PC-9 (cell line): Measurements from ENCODE around the gene SOAT2. TPM values are rescaled to one million over a fixed set of nuclear protein-coding genes. Genes with fewer than 3 reads are reported as not detected.
A peak's percentile ranks its signal among the peaks of the same experiment; 100 is the strongest.

ENCODE experiments used
- BruUV-seq: library from RNA; stranded (reverse); fragments of 400-500 nt; replicated peaks from 2 replicates; lab custom pipeline; 2021; lab: Mats Ljungman, UMichigan
- CTCF ChIA-PET: fragments of 300-600 bp; sonication (Branson Sonifier 250); formaldehyde crosslinking; loops from one replicate; lab custom pipeline; 2022; ENCODE audit warnings: antibody characterized with exemption; lab: Charles Lee
- POLR2A ChIA-PET: fragments of 300-600 bp; sonication (Branson Sonifier 250); formaldehyde crosslinking; loops from one replicate; lab custom pipeline; 2022; ENCODE audit warnings: antibody characterized with exemption; ENCODE audit not compliant: unreplicated experiment; lab: Charles Lee
- DNase-seq, 2 experiments: peaks; one replicate each; pipeline versions ENCODE4 v3.0.0 to v3.0.0-alpha.2; 2015 to 2022; ENCODE audit warnings: mixed read lengths in 1 of 2
- H2AFZ ChIP-seq: fragments of 200-600 bp; sonication (generic); 2 replicates; pipeline ENCODE4 v1.8.1; 2017; ENCODE audit warnings: antibody characterized with exemption
- H3F3A ChIP-seq: fragments of 200-600 bp; sonication (generic); 2 replicates; pipeline ENCODE4 v1.8.1; 2017; ENCODE audit warnings: antibody characterized with exemption, mild to moderate bottlenecking, low read depth; ENCODE audit not compliant: insufficient read depth
- H3K27ac ChIP-seq: fragments of 200-600 bp; sonication (generic); 2 replicates; pipeline ENCODE4 v1.6.1; 2016; ENCODE audit warnings: mixed run types
- H3K27me3 ChIP-seq: fragments of 200-600 bp; sonication (generic); 2 replicates; pipeline ENCODE4 v1.6.1; 2016; ENCODE audit warnings: low read depth, mixed run types; ENCODE audit not compliant: insufficient read depth
- H3K36me3 ChIP-seq: fragments of 200-600 bp; sonication (generic); 2 replicates; pipeline ENCODE4 v1.6.1; 2016; ENCODE audit warnings: low read depth, mixed run types
- H3K4me1 ChIP-seq: fragments of 200-600 bp; sonication (generic); replicated peaks from 2 replicates; pipeline ENCODE4 v1.6.1; 2016; ENCODE audit warnings: mixed run types; ENCODE audit not compliant: insufficient read depth
- H3K4me2 ChIP-seq: fragments of 200-600 bp; sonication (generic); 2 replicates; pipeline ENCODE4 v1.6.1; 2017; ENCODE audit warnings: mixed run types
- H3K4me3 ChIP-seq: fragments of 200-600 bp; sonication (generic); 2 replicates; pipeline ENCODE4 v1.6.1; 2016; ENCODE audit warnings: mixed run types
- H3K79me2 ChIP-seq: fragments of 200-600 bp; sonication (generic); 2 replicates; pipeline ENCODE4 v1.6.1; 2017; ENCODE audit warnings: low read depth, mixed run types
- H3K9me2 ChIP-seq: fragments of 200-600 bp; sonication (generic); 2 replicates; pipeline ENCODE4 v1.8.1; 2017; ENCODE audit warnings: mild to moderate bottlenecking; ENCODE audit not compliant: insufficient read depth
- H3K9me3 ChIP-seq: fragments of 200-600 bp; sonication (generic); 2 replicates; pipeline ENCODE4 v1.8.1; 2016; ENCODE audit warnings: low read depth; ENCODE audit not compliant: insufficient read depth
- H4K20me1 ChIP-seq: fragments of 200-600 bp; sonication (generic); 2 replicates; pipeline ENCODE4 v1.8.1; 2017; ENCODE audit not compliant: insufficient read depth
- CTCF ChIP-seq: fragments of 200-600 bp; sonication (generic); conservative IDR thresholded peaks from 2 replicates; pipeline ENCODE4 v1.6.1; 2017; ENCODE audit warnings: mixed run types, antibody characterized with exemption, mild to moderate bottlenecking, moderate library complexity
- EZH2 ChIP-seq: fragments of 200-600 bp; sonication (generic); IDR thresholded peaks from 2 replicates; pipeline ENCODE4 v1.8.0; 2017; ENCODE audit warnings: antibody characterized with exemption, low read depth
- intact Hi-C: fragments of 100-400 bp; cut with micrococcal nuclease; formaldehyde crosslinking; loops from one replicate; pipeline ENCODE4 v1.10.0; 2022; ENCODE audit not compliant: unreplicated experiment
- total RNA-seq: library from RNA; stranded (reverse); gene quantifications from 2 replicates; pipeline ENCODE4 v1.2.3, GENCODE V29; 2021

SOAT2 gene
- total RNA-seq, 1 experiment from 2014 or later = 0.79 TPM

GRCh38 chr12:53152390-53152789, 49.1 kb downstream of the SOAT2 start:
- Histone ChIP-seq H3K36me3 (no peaks in the 10 kb centered on the region), H3K4me1 (no peaks in the 10 kb centered on the region), H3K4me3 (no peak overlapping the region), H3K27me3 (no peaks in the 10 kb centered on the region), H3K27ac (no peak overlapping the region), H3F3A (peaks cover under 1% of the 10 kb centered on the region; the same call in 1 of the 2 replicates), H3K79me2 (no peaks in the 10 kb centered on the region), H3K4me2 (no peak overlapping the region), H3K9me3 (no peaks in the 10 kb centered on the region), H4K20me1 (no peaks in the 10 kb centered on the region), H2AFZ (no peak overlapping the region), H3K9me2 (no peaks in the 10 kb centered on the region)
- TF ChIP-seq CTCF = no peak
- no peak for TF ChIP-seq EZH2
- intact Hi-C loops = no loop called here
- no peak for DNase-seq
- ChIA-PET POLR2A (no interaction called here), CTCF (interaction anchor here (1.1 kb wide), 1 partner anchor 169 kb away, joined by 3 read pairs; the partner anchor contains the start of gene AAAS)
- no TSS peak for BruUV-seq

- H3K27ac ChIP-seq = no peak overlapping the region
- no peaks in the 10 kb centered on the region for H3K9me3 ChIP-seq
- no peaks in the 10 kb centered on the region for H3K9me2 ChIP-seq
- H3K4me2 ChIP-seq = peak overlapping the region; percentile 23; the same call in 1 of the 2 replicates
- H3K4me3 ChIP-seq = no peak overlapping the region
- intact Hi-C loops = loop anchor here (1.0 to 2.0 kb wide), 2 partner anchors 53 to 128 kb away; no protein-coding TSS in a partner anchor
- TF ChIP-seq EZH2 (no peak), CTCF (peak; percentile 97)
- ChIA-PET CTCF (interaction anchor here (0.6 to 1.0 kb wide), 4 partner anchors 125 to 164 kb away, joined by 3 to 4 read pairs (median 4); partner anchors contain the start of gene AAAS), POLR2A (interaction anchor here (0.7 kb wide), 2 partner anchors 25 to 125 kb away, joined by 3 to 4 read pairs; no protein-coding TSS in a partner anchor)
- H3K27me3 ChIP-seq = no peaks in the 10 kb centered on the region
- peak overlapping the region; percentile 15; the same call in 1 of the 2 replicates for H2AFZ ChIP-seq
- DNase-seq = peak in 1 of 2 experiments; percentile 77
- H3K4me1 ChIP-seq = no peaks in the 10 kb centered on the region; the same call in 1 of the 2 replicates
- H4K20me1 ChIP-seq = no peaks in the 10 kb centered on the region
- H3K36me3 ChIP-seq = no peaks in the 10 kb centered on the region
- no peaks in the 10 kb centered on the region for H3K79me2 ChIP-seq
- H3F3A ChIP-seq = no peaks in the 10 kb centered on the region; the same call in 1 of the 2 replicates
- BruUV-seq = no TSS peak
Measured at GRCh38 chr12:53159195-53159839, 56.0 kb downstream of the SOAT2 start.

- Histone ChIP-seq H3K79me2 (no peaks in the 10 kb centered on the region), H4K20me1 (no peaks in the 10 kb centered on the region), H2AFZ (0 out of 2 replicates have a peak overlapping the region, but pooled peaks have one; percentile 15), H3K4me2 (no peak overlapping the region), H3K27me3 (no peaks in the 10 kb centered on the region), H3K36me3 (no peaks in the 10 kb centered on the region), H3K27ac (no peak overlapping the region), H3K4me1 (no peaks in the 10 kb centered on the region; the same call in 1 of the 2 replicates), H3K4me3 (no peak overlapping the region), H3K9me2 (no peaks in the 10 kb centered on the region; the same call in 1 of the 2 replicates), H3K9me3 (no peaks in the 10 kb centered on the region), H3F3A (no peaks in the 10 kb centered on the region; the same call in 1 of the 2 replicates)
- intact Hi-C loops = loop anchor here (1.0 to 2.0 kb wide), 2 partner anchors 53 to 127 kb away; no protein-coding TSS in a partner anchor
- POLR2A ChIA-PET = interaction anchor here (0.7 kb wide), 1 partner anchor 25 kb away, joined by 4 read pairs; no protein-coding TSS in a partner anchor
- TF ChIP-seq CTCF (no peak), EZH2 (no peak)
- no TSS peak for BruUV-seq
- CTCF ChIA-PET = interaction anchor here (0.5 to 1.0 kb wide), 4 partner anchors 11 to 162 kb away, joined by 3 to 4 read pairs (median 4); partner anchors contain the start of gene AAAS
- no peak for DNase-seq
Measured at GRCh38 chr12:53160000-53160399, 56.7 kb downstream of the SOAT2 start.
